ENCODE results near the gene PIEZO2. TPM values are rescaled to one million over a fixed set of nuclear protein-coding genes. Genes with fewer than 3 reads are reported as not detected.
A peak's percentile ranks its signal among the peaks of the same experiment; 100 is the strongest.

Gene PIEZO2
- total and polyA plus RNA-seq, 10 donors: 0.42 to 13.0 (median 8.0) TPM

- TF ChIP-seq CTCF (IDR thresholded peaks at IDR 0.05 in 8 of 11, conservative IDR thresholded peaks at IDR 0.05 in 3 of 11) (no peak), POLR2AphosphoS5 (IDR thresholded peaks at IDR 0.05) (no peak), POLR2A (IDR thresholded peaks at IDR 0.05) (no peak)
- peaks cover 0 to 19% (median 5%) of the 10 kb centered on the region in 6 donors for H3K4me1 ChIP-seq
- DNase-seq: no peak
- WGBS, 5 donors: 66 to 78% (median 71%) methylated on average over 7 of the region's 7 CpGs
- H3K36me3 ChIP-seq: no peaks in the 10 kb centered on the region
- intact Hi-C loops (cut with DNase I; ENCODE audit: low total_unique reads): no loop called here
- H3K27me3 ChIP-seq (replicated peaks in 1 of 7): no peaks in the 10 kb centered on the region
- no peak overlapping the region for H3K27ac ChIP-seq
- no peaks in the 10 kb centered on the region for H3K9me3 ChIP-seq
- no peak overlapping the region for H3K4me3 ChIP-seq
Measured at GRCh38 chr18:10928772-10929373, 220.5 kb downstream of the PIEZO2 start.

GRCh38 chr18:10928011-10928771 lies 221.2 kb downstream of the PIEZO2 start:
- intact Hi-C loops (cut with DNase I; ENCODE audit: low total_unique reads): no loop called here
- no peaks in the 10 kb centered on the region for H3K27me3 ChIP-seq (replicated peaks in 1 of 7)
- H3K36me3 ChIP-seq: no peaks in the 10 kb centered on the region
- peak overlapping the region in 2 of 8 donors; percentile 52 to 55 for H3K27ac ChIP-seq
- TF ChIP-seq POLR2A (IDR thresholded peaks at IDR 0.05) (no peak), CTCF (IDR thresholded peaks at IDR 0.05 in 8 of 11, conservative IDR thresholded peaks at IDR 0.05 in 3 of 11) (no peak), POLR2AphosphoS5 (IDR thresholded peaks at IDR 0.05) (no peak)
- no peaks in the 10 kb centered on the region for H3K9me3 ChIP-seq
- WGBS, 5 donors: 57 to 66% (median 64%) methylated on average over 8 of the region's 8 CpGs
- peaks cover 0 to 23% (median 5%) of the 10 kb centered on the region in 6 donors for H3K4me1 ChIP-seq
- no peak for DNase-seq
- no peak overlapping the region for H3K4me3 ChIP-seq

GRCh38 chr18:10927286-10927992 lies 221.9 kb downstream of the PIEZO2 start:
- intact Hi-C loops (cut with DNase I; ENCODE audit: low total_unique reads): no loop called here
- 70 to 79% (median 76%) methylated on average over 12 of the region's 12 CpGs for WGBS, 5 donors
- peaks cover 0 to 23% (median 5%) of the 10 kb centered on the region in 6 donors for H3K4me1 ChIP-seq
- no peaks in the 10 kb centered on the region for H3K36me3 ChIP-seq
- H3K27me3 ChIP-seq (replicated peaks in 1 of 7): no peaks in the 10 kb centered on the region
- H3K27ac ChIP-seq: peak overlapping the region in 5 of 8 donors; percentile 8 to 55 (median 52)
- TF ChIP-seq CTCF (IDR thresholded peaks at IDR 0.05 in 8 of 11, conservative IDR thresholded peaks at IDR 0.05 in 3 of 11) (no peak), POLR2A (IDR thresholded peaks at IDR 0.05) (no peak), POLR2AphosphoS5 (IDR thresholded peaks at IDR 0.05) (no peak)
- no peak for DNase-seq
- no peak overlapping the region for H3K4me3 ChIP-seq
- H3K9me3 ChIP-seq: no peaks in the 10 kb centered on the region

Measured in spleen (tissue), 11 donors.